H1 (cell line): ENCODE results near the gene ACER3. TPM values are rescaled to one million over a fixed set of nuclear protein-coding genes. Genes with fewer than 3 reads are reported as not detected.

Source experiments
- CTCF ChIA-PET: fragments of 300-600 bp; sonication (Branson Sonifier 250); formaldehyde crosslinking; loops from one replicate; lab custom pipeline; 2021; ENCODE audit not compliant: partially characterized antibody; lab: Charles Lee
- POLR2A ChIA-PET: fragments of 300-600 bp; sonication (Branson Sonifier 250); formaldehyde crosslinking; loops from one replicate; lab custom pipeline; 2021; ENCODE audit warnings: inconsistent platforms; ENCODE audit not compliant: partially characterized antibody; lab: Charles Lee
- DNase-seq, 2 experiments: peaks; one replicate each; pipeline versions ENCODE4 v3.0.0 to v3.0.0-alpha.2; 2010 to 2022; ENCODE audit warnings: low spot score in 2 of 2, low read depth in 1 of 2, mixed read lengths in 1 of 2
- FAIRE-seq: peaks from 2 replicates; lab custom pipeline; 2011; peaks lifted over from hg19 to GRCh38; lab: Jason Lieb, UNC
- H2AFZ ChIP-seq: 2 replicates; pipeline ENCODE4 v1.8.1; 2012; ENCODE audit warnings: low read length, inconsistent platforms
- H2AK5ac ChIP-seq: 2 replicates; pipeline ENCODE4 v1.6.1; 2013; ENCODE audit warnings: low read depth, low read length
- H2BK120ac ChIP-seq: replicated peaks from 2 replicates; pipeline ENCODE3; 2013; ENCODE audit warnings: low read depth, low read length, inconsistent platforms
- H2BK12ac ChIP-seq: 2 replicates; pipeline ENCODE4 v1.6.1; 2013; ENCODE audit warnings: low read depth, low read length
- H2BK15ac ChIP-seq: 2 replicates; pipeline ENCODE4 v1.6.1; 2013; ENCODE audit warnings: low read length
- H2BK20ac ChIP-seq: 2 replicates; pipeline ENCODE4 v1.6.1; 2013; ENCODE audit warnings: low read length
- H2BK5ac ChIP-seq: 2 replicates; pipeline ENCODE4 v1.6.1; 2013; ENCODE audit warnings: low read depth, low read length
- H3K14ac ChIP-seq: 2 replicates; pipeline ENCODE4 v1.6.1; 2013; ENCODE audit warnings: inconsistent platforms; ENCODE audit not compliant: insufficient read length
- H3K18ac ChIP-seq: 2 replicates; pipeline ENCODE4 v1.6.1; 2013; ENCODE audit warnings: low read length; ENCODE audit errors: extremely low read depth
- H3K23ac ChIP-seq: 2 replicates; pipeline ENCODE4 v1.6.1; 2013; ENCODE audit warnings: inconsistent platforms; ENCODE audit not compliant: insufficient read length
- H3K23me2 ChIP-seq: 2 replicates; pipeline ENCODE4 v1.6.1; 2013; ENCODE audit warnings: low read depth, low read length
- H3K27ac ChIP-seq: 2 replicates; pipeline ENCODE4 v1.6.1; 2011; ENCODE audit warnings: low read depth, low read length, inconsistent platforms
- H3K27me3 ChIP-seq, 4 experiments: replicated peaks in 1 of 4; 1 replicate in 1 of 4; 2 replicates in 3 of 4; pipeline versions ENCODE4 v1.6.1 to v1.8.1; 2011 to 2013; ENCODE audit warnings: low read length in 3 of 4, mild to moderate bottlenecking in 3 of 4, inconsistent platforms in 2 of 4, mixed read lengths in 2 of 4, moderate library complexity in 1 of 4; ENCODE audit not compliant: control insufficient read depth in 3 of 4, insufficient read depth in 3 of 4; ENCODE audit errors: extremely low read depth in 1 of 4
- H3K36me3 ChIP-seq, 4 experiments: 2 replicates each; pipeline versions ENCODE4 v1.6.1 to v1.8.1; 2011 to 2013; ENCODE audit warnings: mild to moderate bottlenecking in 4 of 4, low read length in 3 of 4, moderate library complexity in 2 of 4, control low read depth in 1 of 4, inconsistent platforms in 1 of 4; ENCODE audit not compliant: insufficient read depth in 4 of 4, control insufficient read depth in 2 of 4
- H3K4ac ChIP-seq: replicated peaks from 2 replicates; pipeline ENCODE3; 2013; ENCODE audit warnings: low read length, low read depth, mixed read lengths, inconsistent platforms; ENCODE audit not compliant: insufficient read length
- H3K4me1 ChIP-seq, 4 experiments: replicated peaks in 1 of 4; 1 replicate in 1 of 4; 2 replicates in 3 of 4; pipeline versions ENCODE4 v1.6.1 to v1.8.1; 2011 to 2013; ENCODE audit warnings: low read length in 3 of 4, inconsistent platforms in 2 of 4, mixed read lengths in 1 of 4; ENCODE audit not compliant: insufficient read depth in 4 of 4, control insufficient read depth in 3 of 4
- H3K4me2 ChIP-seq, 2 experiments: 2 replicates each; pipeline versions ENCODE4 v1.6.1 to v1.8.1; 2011 to 2013; ENCODE audit warnings: low read depth in 2 of 2, low read length in 2 of 2, control low read depth in 1 of 2, inconsistent platforms in 1 of 2, mild to moderate bottlenecking in 1 of 2; ENCODE audit not compliant: insufficient read depth in 1 of 2
- H3K4me3 ChIP-seq, 4 experiments: fragments of 200-600, 300-600 bp in 1 of 4; sonication (generic), shearing (Covaris generic), sonication (Bioruptor Twin) in 1 of 4; 2 replicates each; pipeline versions ENCODE4 v1.5.1 to v1.8.1; 2011 to 2016; ENCODE audit warnings: low read length in 4 of 4, low read depth in 3 of 4, control low read depth in 2 of 4, inconsistent platforms in 2 of 4, mild to moderate bottlenecking in 2 of 4, mixed read lengths in 1 of 4, moderate library complexity in 1 of 4; ENCODE audit not compliant: insufficient read depth in 2 of 4; ENCODE audit errors: extremely low read depth in 1 of 4
- H3K56ac ChIP-seq: replicated peaks from 2 replicates; pipeline ENCODE3; 2013; ENCODE audit warnings: low read depth, mild to moderate bottlenecking, mixed read lengths, low read length, inconsistent platforms; ENCODE audit not compliant: insufficient read length
- H3K79me1 ChIP-seq: 2 replicates; pipeline ENCODE4 v1.6.1; 2013; ENCODE audit warnings: low read depth, low read length, control low read depth
- H3K79me2 ChIP-seq, 2 experiments: 2 replicates each; pipeline versions ENCODE4 v1.6.1 to v1.8.1; 2012 to 2013; ENCODE audit warnings: low read length in 2 of 2, mild to moderate bottlenecking in 2 of 2, inconsistent platforms in 1 of 2; ENCODE audit not compliant: insufficient read depth in 2 of 2, control insufficient read depth in 1 of 2
- H3K9ac ChIP-seq, 4 experiments: replicated peaks in 1 of 4; 1 replicate in 1 of 4; 2 replicates in 3 of 4; pipeline versions ENCODE4 v1.6.1 to v1.8.1; 2011 to 2013; ENCODE audit warnings: low read depth in 3 of 4, low read length in 3 of 4, control low read depth in 2 of 4, mild to moderate bottlenecking in 2 of 4, moderate library complexity in 2 of 4, inconsistent platforms in 1 of 4; ENCODE audit errors: extremely low read depth in 1 of 4
- H3K9me3 ChIP-seq, 2 experiments: 2 replicates each; pipeline versions ENCODE4 v1.6.1 to v1.8.1; 2012 to 2013; ENCODE audit warnings: mild to moderate bottlenecking in 2 of 2, moderate library complexity in 2 of 2, control low read depth in 1 of 2, inconsistent platforms in 1 of 2, low read depth in 1 of 2, low read length in 1 of 2, mixed read lengths in 1 of 2; ENCODE audit not compliant: insufficient read depth in 2 of 2
- H4K20me1 ChIP-seq, 2 experiments: replicated peaks in 1 of 2; 2 replicates each; pipeline versions ENCODE3 to v1.8.1; 2011 to 2013; ENCODE audit warnings: inconsistent platforms in 2 of 2, low read length in 2 of 2, mild to moderate bottlenecking in 1 of 2; ENCODE audit not compliant: insufficient read depth in 2 of 2, control insufficient read depth in 1 of 2
- H4K5ac ChIP-seq: 2 replicates; pipeline ENCODE4 v1.6.1; 2013; ENCODE audit warnings: low read length, low read depth, mixed read lengths, inconsistent platforms; ENCODE audit not compliant: insufficient read length
- H4K8ac ChIP-seq: 2 replicates; pipeline ENCODE4 v1.8.0; 2013; ENCODE audit warnings: mild to moderate bottlenecking, moderate library complexity, low read length, inconsistent platforms; ENCODE audit not compliant: insufficient read depth; ENCODE audit errors: extremely low read depth
- H4K91ac ChIP-seq: replicated peaks from 2 replicates; pipeline ENCODE3; 2013; ENCODE audit warnings: low read length, mixed read lengths, inconsistent platforms; ENCODE audit not compliant: insufficient read length
- CBX5 ChIP-seq: fragments of 300-800, 300-1000 bp; sonication (generic); IDR thresholded peaks from 2 replicates; pipeline ENCODE4 v1.7.1; 2016; ENCODE audit warnings: antibody characterized with exemption, low read length, low read depth
- GTF2F1 ChIP-seq: IDR thresholded peaks from 2 replicates; pipeline ENCODE4 v1.6.1; 2012; ENCODE audit warnings: low read depth, low read length, improper control_type of control experiment, borderline replicate concordance
- HDAC6 ChIP-seq: IDR thresholded peaks from one replicate; pipeline ENCODE4 v1.7.1; 2012; ENCODE audit warnings: low read depth, mild to moderate bottlenecking, inconsistent platforms, low read length, moderate library complexity
- KDM4A ChIP-seq: IDR thresholded peaks from one replicate; pipeline ENCODE4 v1.7.1; 2012; ENCODE audit warnings: low read depth, mild to moderate bottlenecking, moderate library complexity, low read length, inconsistent platforms; ENCODE audit not compliant: severe bottlenecking
- NRF1 ChIP-seq: IDR thresholded peaks from 2 replicates; pipeline ENCODE4 v1.6.1; 2011; ENCODE audit warnings: mild to moderate bottlenecking, low read depth, low read length, improper control_type of control experiment
- SIRT6 ChIP-seq: IDR thresholded peaks from one replicate; pipeline ENCODE4 v1.7.1; 2012; ENCODE audit warnings: low read length, inconsistent platforms
- SP2 ChIP-seq: IDR thresholded peaks from 2 replicates; pipeline ENCODE4 v1.6.1; 2012; ENCODE audit warnings: mild to moderate bottlenecking, low read length, inconsistent platforms
- SRF ChIP-seq: IDR thresholded peaks from 2 replicates; pipeline ENCODE4 v1.6.1; 2011; ENCODE audit warnings: mild to moderate bottlenecking, low read depth, low read length, moderate library complexity
- WGBS, 2 experiments: shearing (Covaris generic) in 1 of 2; methylation state at CpG; one replicate each; pipeline versions ENCODE4 v1.1.6 to v1.1.7; 2013 to 2015; ENCODE audit warnings: low lambda C conversion rate in 2 of 2, mixed read lengths in 2 of 2, inconsistent platforms in 1 of 2, low coverage in 1 of 2, missing lambda C conversion rate in 1 of 2; ENCODE audit not compliant: insufficient replicate concordance in 2 of 2, insufficient coverage in 1 of 2, insufficient read length in 1 of 2; ENCODE audit errors: extremely low coverage in 1 of 2, missing lambda C conversion rate in 1 of 2; 5-methylcytosine and 5-hydroxymethylcytosine counted together
- polyA plus RNA-seq, 7 experiments: library from polyadenylated mRNA; depleted of rRNA in 3 of 7; stranded (reverse) in 5 of 7; unstranded in 2 of 7; fragments of >200 nt in 5 of 7; fragments of 200-250 nt in 2 of 7; gene quantifications; 1 replicate in 5 of 7; 2 replicates in 1 of 7; 4 replicates in 1 of 7; pipeline versions ENCODE4 v1.2.1 to v1.2.3, GENCODE V29; 2011 to 2013; ENCODE audit warnings: missing spikeins in 2 of 7, mixed read lengths in 2 of 7
- total RNA-seq: library from RNA; stranded (reverse); fragmentation: NEBNext Ultra II Directional; extraction: Animal tissue kit (Norgen Biotek cat#: 25700); gene quantifications from 2 replicates; pipeline ENCODE4 v1.2.1, GENCODE V29; 2021

ACER3 gene
- total and polyA plus RNA-seq, 2 of the 8 experiments (the other 6 are each of a cell fraction or from before 2014, with no cell fraction given) = 5.7 to 16.2 TPM

GRCh38 chr11:76849376-76849775 lies 11.3 kb upstream of the ACER3 start:
- Histone ChIP-seq H3K27ac (no peak overlapping the region), H2AK5ac (no peak overlapping the region), H2BK5ac (no peak overlapping the region), H3K79me1 (no peaks in the 10 kb centered on the region), H3K36me3 (no peaks in the 10 kb centered on the region), H3K4me1 (no peaks in the 10 kb centered on the region), H3K9ac (no peak overlapping the region), H2BK12ac (no peak overlapping the region), H3K23me2 (no peaks in the 10 kb centered on the region), H3K14ac (no peak overlapping the region), H4K91ac (no peak overlapping the region), H4K5ac (no peak overlapping the region), H2BK20ac (no peak overlapping the region), H4K20me1 (no peaks in the 10 kb centered on the region), H3K9me3 (no peaks in the 10 kb centered on the region), H3K4me3 (no peak overlapping the region), H3K23ac (no peak overlapping the region), H3K27me3 (no peaks in the 10 kb centered on the region), H3K56ac (no peak overlapping the region), H3K18ac (no peak overlapping the region), H4K8ac (no peak overlapping the region), H3K79me2 (no peaks in the 10 kb centered on the region), H2AFZ (no peak overlapping the region), H3K4ac (no peak overlapping the region), H2BK120ac (no peak overlapping the region), H2BK15ac (no peak overlapping the region), H3K4me2 (no peak overlapping the region)
- TF ChIP-seq SRF (no peak), KDM4A (no peak), GTF2F1 (no peak), CBX5 (no peak), SIRT6 (no peak), NRF1 (no peak), SP2 (no peak), HDAC6 (no peak)
- CTCF ChIA-PET = interaction anchor here (1.0 to 2.0 kb wide), 4 partner anchors 11 to 127 kb away, joined by 3 to 7 read pairs (median 4); no protein-coding TSS in a partner anchor
- FAIRE-seq = no peak
- WGBS, 2 experiments = 91% methylated on average over 3 of the region's 3 CpGs; no CpG with 5 or more reads in 1 of the 2 experiments
- DNase-seq = no peak
- POLR2A ChIA-PET = interaction anchor here (1.1 kb wide), 1 partner anchor 10 kb away, joined by 4 read pairs; no protein-coding TSS in a partner anchor
